ENCODE measurements around the gene MAP2K2.
A peak's percentile ranks its signal among the peaks of the same experiment; 100 is the strongest.

MAP2K2 gene

DNA sequence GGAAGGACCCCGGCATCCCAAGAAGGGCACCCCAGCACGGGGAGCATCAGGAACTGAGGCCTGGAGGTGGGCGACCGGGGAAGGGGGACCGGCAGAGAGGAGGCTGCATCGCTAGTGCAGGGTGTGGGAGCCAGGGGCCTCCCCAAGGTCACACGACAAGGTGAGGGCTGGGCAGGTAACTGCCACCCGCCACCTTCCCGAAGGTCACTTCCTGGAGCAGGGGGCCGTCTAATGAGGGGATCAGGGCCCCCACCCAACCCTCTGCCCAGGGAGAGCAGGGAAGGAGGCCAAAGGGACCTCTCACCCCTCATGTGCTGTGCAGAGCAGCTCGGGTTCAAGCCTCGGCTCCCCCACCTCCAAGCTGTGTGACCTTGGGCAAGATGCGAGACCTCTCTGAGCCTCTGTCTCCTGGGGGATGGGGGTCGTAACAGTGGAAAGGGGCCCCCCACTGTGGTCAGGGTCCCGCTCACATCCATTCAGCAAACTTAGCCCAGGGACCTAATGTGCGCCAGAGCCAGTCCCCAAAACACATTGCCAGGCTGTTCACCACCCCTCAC, 63.2 kb downstream of the MAP2K2 start:
- DNase-seq (ENCODE audit: low spot score), result no peak

DNA sequence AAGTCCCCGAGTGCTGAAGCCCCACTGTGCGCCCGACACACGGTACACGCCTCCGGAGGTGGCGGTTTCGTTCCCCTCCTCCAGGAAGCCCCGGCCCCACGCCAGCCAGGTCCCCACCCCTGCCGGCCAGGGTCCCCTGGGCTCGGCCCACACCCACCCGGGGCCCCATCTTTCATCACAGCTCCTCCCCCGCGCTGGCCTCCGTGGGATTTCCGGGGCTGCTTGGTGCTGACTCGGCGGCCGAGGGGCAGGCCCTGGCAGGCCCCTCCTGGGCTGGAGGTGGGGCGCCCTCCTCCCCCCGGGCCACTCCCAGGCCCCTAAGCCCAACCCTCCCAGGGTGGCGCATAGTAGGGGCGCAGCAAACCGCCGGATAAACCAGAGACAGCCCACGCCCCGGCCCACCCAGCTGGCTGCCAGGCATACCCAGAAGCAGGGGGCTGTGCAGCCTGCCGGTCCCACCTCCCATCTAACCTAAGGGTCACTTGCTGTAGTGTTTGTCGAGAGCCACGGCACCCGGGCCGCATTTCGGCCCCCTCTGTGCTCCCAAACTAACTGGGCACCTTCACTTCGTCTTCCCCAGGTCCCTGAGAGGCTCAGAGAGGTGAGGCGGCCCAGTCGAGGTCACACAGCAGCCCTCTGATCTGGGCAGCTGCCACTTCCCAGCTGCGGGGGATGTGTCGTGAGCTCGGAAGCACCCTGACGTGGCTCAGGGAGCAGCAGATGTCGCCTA, 63.9 kb downstream of the MAP2K2 start:
- peak; percentile 57 for DNase-seq (ENCODE audit: low spot score)

DNA sequence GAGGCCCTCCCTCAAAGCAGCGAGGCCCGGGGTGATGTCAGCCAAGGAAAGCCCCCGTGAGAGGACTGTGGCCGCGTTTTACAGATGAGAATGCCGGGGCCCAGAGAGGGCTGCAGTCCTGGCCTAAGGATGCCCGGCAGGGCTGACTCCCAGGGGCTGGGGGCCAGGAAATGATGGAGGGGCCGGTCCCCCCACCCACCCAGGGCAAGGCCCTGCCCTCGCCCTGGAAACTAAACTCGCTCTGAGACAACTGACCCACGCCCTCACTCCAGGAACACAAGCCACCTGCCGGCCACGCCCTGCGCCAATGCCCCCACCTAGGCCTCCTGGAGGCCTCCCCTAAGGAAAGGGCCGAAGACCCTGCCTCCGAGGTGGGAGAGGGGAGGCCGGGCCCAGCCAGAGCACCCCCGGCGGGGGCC, 64.5 kb downstream of the MAP2K2 start:
- peak; percentile 7 for DNase-seq (ENCODE audit: low spot score)

DNA sequence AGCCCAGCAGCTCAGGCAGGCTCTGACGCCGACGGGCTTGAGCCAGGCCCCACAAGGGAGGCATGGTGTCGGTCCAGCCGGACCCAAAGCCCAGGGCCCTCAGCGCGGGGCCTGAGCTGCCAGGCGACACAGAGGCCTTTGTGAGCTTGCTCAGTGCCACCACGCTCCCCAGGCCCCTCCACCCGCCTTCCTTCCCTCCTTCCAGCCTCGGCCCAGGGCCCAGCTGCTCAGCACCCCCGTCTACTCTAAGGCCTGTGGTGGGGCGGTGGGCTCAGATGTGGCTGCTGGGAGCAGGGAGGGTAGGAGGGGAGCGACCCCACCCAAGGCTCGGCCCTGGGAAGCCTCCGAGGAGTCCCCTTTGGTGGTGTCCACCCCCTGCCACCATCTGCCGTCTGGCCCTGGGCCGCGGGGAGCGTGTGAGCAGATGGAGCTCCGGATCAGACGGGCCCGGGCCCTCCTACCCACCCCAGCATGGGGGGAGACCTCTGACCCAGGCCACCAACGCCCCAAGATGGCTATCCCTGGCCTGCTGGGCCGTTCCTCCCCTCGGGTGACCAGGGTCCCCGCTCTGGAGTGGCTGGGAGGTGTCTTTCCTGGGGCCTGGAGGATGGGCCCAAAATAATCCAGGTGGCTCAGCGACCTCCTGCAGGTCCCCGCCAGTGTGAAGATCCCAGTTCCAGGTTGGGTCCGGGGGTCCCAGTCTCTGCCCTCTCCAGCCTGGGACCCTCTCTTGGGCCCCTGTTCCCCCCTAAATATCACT, 65.0 kb downstream of the MAP2K2 start:
- DNase-seq (ENCODE audit: low spot score), result no peak

DNA sequence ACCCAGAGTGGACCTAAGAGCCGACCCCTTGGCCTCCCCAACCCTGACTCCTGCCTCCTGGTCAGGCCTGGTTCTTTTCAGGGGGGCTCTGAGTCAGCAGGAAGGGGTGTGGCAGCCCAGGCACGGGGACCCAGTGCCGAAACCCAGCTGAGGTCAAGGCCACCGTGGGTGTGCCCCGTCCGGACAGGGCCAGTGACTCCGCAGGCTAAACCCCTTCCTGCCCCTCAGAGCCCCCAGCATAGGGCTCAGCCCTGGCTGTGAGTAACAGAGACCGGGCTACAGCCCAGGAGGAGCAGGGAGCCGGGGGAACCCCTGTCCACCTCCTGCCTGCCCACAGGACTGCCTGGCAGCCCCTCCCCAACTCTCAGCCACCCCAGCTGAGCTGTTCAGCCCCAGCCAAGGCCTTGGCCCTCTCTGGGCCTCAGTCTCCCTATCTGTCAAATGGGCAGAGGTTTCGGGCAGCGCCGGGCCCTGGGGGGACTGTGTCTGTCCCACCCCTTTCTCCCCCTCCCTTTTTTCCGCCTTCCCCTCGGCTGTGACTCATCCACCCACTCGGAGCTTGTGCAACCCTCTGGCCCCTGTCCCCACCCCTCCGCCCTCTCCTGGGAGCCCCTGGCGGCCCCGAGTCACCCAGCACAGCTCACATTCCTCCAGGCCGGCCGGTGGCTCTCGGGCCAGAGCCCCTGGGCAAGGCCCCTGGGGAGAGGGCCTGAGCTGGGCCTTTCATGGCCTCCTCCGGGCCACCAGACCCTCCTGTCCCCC, 65.8 kb downstream of the MAP2K2 start:
- DNase-seq (ENCODE audit: low spot score), result peak; percentile 96

DNA sequence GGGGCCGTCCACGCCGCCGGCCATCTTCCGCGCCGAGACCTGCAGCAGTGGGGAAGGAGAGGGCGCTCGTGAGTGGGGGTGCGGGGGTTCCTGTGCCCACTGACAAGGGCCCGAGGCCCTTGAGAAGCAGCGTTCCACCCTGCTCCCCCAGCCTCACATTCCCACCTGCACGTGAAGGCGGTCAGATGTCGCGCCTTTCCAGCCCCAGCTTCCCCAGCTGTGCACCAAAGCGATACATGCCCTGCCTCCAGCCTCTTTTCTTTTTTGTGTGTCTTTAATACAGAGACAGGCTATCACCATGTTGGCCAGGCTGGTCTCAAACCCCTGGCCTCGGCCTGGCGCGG, 68.7 kb downstream of the MAP2K2 start:
- no peak for DNase-seq (ENCODE audit: low spot score)

DNA sequence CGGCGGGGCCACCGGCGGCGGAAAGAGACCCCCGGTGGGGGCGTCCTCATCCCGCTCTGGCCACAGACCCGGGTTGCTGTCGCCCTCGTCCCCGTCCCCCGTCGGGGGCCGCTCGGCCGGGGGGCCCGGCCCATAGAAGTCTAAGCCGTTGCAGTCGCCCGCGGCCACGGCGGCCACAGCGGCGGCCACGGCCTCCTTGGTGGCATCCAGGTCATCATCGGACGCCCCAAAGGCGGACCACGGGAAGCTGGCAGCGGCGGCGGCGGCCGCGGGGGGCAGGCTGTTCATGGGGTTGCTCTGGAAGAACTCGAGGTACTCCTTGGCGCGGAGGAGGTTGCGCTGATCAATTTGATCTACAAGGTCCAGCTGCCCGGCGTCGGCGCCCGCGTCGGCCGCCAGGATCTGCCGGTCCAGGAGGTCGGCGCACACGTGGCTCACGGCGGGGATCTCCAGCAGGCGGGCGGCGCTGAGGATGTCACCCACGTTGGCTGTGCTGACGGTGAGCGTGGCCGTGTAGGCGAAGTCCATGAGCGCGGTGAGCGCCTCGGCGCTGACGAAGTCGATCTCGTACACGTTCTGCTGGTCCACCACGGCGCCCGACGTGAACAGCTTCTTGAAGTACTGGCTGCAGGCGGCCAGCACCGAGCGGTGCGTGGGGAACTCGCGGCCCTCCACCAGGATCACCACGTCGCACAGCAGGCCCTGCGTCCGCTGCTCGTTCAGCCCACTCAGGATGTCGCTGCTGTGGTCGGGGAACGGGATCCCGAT, 69.3 kb downstream of the MAP2K2 start:
- DNase-seq (ENCODE audit: low spot score), result no peak

DNA sequence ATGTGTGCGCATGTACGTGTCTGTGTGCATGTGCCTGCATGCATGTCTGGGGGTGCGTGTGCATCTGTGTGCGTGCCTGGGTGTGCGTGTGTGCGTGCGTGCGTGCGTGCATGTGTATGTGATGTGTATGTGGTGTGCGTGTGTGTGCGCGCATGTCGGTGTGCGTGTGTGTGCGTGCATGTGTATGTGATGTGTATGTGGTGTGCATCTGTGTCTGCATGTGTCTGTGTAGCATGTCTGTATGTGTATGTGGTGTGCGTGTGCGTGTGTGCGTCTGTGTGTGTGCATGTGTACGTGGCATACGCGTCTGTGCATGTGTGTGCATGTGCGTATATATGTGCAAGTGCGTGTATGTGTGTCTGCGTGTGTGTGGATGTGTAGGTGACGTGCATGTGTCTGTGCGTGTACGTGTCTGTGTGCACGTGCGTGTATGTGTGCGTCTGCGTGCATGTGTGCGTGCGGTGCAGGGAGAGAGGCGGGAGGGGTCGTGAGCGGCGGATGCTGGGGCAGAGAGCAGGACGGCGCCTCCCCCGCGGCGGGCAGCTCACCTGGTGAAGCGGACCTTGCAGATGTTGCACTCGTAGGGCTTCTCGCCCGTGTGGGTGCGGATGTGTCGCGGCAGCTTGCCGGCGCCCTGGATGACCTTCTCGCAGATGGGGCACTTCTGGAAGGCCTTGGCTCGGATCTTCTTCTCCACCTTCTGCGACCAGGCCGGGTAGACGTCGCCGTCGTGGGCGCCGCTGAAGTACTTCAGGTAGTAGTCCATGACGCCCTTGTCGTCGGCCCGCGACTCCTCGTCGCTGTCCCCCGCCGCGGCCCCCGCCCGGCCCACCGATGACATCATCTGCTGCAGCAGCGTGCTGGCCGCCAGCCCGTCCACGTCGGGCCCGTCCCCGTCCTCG, 70.2 kb downstream of the MAP2K2 start:
- DNase-seq (ENCODE audit: low spot score), result no peak

DNA sequence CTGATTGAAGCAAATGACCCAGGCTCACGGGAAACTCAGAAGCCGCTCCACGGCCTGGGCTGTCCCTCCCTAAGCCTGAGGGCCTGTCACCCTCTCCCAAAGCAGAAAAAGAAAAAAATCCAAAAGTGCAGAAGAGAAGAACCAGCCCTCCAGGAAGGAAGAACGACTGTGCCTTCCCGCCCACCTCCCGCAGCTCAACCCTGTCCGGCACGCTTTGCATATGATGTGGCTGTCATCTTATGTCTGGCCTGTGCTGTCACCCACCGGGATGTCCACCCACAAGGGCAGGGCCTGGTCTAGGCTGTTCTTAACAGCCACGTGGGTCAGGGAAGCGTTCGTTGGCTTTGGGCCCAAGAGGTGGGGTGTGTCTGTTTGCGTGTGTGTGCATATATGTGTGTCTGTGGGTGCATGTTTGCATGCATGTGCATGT, 70.9 kb downstream of the MAP2K2 start:
- DNase-seq (ENCODE audit: low spot score), result no peak

DNA sequence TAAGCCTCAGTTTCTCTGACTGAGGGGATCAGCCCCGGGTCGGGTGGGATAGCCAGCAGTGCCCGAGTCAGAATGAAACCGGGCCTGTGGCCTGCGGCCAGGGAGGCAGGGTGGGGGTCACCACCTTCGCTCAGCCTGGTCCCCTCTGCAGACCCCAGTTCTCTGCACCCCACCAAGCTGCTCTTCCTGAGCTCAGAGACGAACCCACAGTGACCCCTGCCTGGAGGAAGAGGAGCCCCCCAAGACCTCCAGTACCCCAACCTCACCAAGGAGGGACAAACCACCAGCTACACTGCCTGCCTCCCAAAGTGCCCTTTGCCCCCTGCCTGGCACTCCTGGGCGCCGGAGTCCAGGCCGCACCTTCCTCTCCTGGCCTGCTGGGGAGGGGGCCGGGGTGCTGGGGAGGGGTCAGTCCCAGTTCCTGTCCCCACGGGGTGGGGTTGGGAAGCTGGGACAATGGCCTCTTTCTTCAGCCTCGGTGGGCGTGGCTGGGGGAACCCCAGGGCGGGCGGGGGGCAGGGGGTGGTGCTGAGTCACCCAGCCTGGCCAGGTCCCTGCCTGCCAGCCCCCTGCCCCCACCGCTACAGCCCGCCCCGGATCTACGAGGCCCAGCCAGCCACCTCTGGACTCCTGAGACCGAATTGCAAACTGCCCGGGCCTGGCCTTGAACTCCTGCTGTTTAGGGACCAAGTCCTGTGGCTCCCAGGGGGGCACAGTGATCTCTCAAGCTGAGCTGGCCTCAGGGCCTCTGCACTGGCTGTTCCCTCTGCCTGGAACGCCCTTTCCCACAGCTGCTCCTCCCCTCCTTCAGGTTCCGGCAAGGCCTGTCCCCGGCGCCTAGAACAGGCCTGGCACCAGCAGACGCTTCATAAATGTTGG, 71.6 kb downstream of the MAP2K2 start:
- DNase-seq (ENCODE audit: low spot score), result peak; percentile 78

DNA sequence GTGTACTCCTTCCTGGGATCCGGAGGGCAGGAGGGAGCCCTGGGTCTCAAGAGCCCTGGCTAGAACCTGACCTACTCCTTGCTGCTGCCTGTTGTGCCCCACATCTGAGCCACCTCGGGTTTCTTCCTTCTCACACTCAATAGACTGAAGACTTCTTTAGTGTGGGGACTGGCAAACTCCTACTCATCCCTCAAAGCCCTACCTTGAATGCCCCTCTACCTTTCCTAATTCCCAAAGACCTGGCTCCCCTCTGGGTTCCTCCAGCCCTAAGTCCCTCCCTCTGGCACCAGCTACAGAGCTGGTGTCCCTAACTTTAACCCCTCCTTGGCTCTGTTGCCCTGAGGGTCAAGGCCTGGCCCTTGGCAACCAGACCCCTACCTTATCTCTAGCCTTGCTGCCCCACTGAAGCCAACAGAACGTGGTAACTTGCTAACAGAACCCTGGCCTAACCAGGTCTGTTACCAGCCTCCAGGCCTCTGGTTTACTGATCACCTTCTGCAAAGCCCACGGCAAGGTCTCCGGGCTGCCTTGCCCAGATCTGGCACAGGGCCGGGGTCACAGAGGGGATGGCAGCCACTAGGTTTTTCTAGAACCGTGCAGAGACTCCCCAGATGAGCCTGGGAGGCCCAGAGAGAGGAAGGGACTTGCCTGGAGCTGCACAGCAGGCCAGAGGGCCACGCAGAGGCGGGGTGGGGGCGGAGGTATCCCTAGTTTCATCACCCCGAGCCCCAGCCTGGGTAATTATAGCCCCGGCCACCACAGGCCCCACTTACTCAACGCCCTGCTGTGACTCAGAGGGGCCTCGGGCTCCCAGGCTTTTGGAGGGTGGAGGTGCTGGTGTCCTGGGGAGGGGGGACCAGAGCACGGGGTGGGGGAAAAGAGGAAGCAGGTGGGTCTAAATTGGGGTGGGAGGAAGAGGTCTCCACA, 72.5 kb downstream of the MAP2K2 start:
- peak; percentile 83 for DNase-seq (ENCODE audit: low spot score)

DNA sequence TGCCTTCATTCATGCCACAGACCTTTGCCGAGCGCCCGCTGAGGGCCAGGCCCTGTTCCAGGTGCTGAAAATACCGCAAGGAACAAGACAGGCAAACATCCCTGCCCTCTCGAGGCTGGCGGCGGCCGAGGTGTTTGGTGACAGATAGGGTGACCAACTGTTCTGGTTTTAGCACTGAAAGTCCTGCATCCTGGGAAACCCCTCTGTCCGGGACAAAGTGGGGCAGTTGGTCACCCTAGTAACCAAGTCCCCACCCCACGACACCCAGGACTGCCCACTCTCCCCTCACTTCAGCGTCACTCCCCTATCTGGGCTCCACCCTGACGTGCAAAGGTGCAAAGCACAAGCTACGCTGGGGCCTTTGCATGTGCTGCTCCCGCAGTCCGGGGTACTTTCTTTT, 74.5 kb downstream of the MAP2K2 start:
- DNase-seq (ENCODE audit: low spot score), result no peak

DNA sequence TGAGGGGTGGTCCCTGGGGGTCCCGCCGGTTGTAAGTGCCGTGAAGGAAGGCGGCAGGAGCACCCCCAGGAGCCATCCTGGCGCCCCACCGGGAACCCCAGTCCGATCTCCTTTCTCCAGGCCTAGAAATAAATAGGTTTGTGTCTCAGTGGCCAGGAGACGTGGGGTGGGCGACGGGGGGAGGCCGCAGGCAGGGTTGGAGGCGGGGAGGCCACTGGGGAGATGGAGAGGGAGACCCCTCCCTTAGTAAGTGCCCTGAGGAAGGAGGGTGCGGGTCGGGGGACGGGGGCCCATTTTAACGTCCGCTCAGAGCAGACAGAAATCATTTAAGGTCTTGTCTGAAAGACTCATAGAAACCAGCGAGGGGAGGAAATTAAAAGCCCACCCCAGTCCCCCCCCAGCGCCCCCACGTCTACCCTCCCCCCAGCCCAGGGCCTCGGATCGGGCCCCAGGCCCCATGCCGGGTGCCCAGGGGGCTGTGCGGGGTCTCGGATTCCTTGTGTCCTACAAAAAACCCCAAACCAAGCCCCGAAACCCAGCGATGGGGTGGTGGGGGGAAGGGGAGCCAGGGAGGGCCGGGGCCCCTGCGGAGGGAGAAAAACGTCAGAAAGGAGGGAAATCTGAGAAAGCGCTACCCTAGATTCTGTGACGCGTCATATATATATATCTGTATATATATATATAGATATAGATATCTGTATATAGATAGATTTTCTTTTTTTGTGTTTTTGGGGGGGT, 76.8 kb downstream of the MAP2K2 start:
- no peak for DNase-seq (ENCODE audit: low spot score)

DNA sequence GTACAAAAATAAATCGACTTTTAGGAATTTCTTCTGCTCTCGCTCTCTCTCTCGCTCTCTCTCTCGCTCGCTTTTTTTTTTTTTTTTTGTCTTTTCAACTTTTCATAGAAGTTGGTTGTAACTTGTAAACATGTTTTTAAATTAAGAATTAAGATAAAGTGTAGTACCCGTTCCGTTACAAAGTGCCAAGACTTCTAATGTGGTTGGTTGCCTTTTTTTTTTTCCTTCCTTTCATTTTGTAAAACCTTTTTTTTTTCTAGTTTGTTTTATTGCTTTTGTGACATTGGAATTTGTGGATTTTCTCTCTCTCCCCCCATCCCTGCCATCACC, 77.6 kb downstream of the MAP2K2 start:
- no peak for DNase-seq (ENCODE audit: low spot score)

DNA sequence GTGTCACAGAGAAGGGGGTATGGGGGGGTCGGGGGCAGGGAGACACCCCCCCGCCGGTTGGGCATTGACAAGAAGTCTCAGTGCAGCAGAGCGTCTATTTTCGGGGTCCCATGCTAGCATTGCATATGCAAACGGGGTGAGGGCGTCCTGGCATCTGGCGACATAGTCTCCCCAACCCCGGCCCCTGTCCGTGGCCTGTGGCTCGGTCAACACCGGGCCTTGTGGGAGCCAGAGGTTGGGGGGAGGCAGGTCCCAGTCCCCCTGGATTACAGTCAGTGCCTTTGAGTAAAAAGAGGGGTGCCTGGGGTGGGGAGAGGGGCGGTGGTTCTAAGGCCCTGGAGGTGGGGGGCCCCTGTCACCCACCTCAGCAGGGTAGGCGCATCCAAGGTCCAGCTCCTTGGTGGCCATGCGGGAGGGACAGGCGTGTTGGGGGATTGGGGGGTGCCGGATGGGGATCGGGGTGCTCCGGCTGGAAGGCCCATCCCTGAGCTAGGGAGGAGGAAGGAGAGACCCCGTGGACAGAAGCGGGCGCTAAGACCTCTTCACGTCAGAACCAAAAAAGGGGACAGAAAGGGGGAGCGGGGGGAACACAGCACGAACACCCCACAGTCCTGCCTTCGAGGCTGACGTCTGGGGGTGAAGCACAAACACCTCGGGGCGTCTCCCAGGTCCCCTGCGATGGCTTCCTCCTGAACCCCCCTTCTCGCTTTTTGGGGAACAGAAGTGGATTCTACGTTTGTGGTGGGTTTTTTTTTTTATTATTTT, 78.1 kb downstream of the MAP2K2 start:
- DNase-seq (ENCODE audit: low spot score), result no peak

DNA sequence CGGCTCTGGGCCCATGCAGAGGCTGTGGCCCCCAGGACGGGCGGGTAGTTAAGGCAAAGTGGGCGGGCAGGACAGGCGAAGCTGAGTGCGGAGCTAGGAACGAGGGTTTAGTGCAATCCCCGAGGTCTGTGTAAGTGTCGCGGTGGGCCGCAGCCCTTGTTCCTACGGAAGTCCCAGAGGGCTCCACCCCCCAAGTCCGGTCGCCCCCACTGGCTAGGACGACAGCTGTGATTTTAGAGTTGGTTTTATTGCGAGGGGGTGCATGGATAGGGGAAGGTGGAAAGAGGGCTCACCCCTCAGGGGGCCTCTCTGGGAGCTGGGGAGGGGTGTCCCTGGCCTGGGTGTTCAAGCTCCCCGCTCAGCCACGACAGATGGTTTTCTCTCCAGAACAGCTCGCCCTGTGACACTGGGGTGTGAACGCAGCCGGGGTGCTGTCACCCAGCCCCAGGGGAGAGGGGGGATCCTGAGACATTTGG, 78.9 kb downstream of the MAP2K2 start:
- DNase-seq (ENCODE audit: low spot score), result no peak

Data from AG20443 (cell line).